PC-9 (cell line): Measurements from ENCODE around the gene CHPF2.

Experiments
- EZH2 ChIP-seq: fragments of 200-600 bp; sonication (generic); IDR thresholded peaks from 2 replicates; pipeline ENCODE4 v1.8.0; 2017; ENCODE audit warnings: antibody characterized with exemption, low read depth
- TF ChIP-seq, protein P1 (sequence below): fragments of 200-600 bp; sonication (generic); conservative IDR thresholded peaks from 2 replicates; pipeline ENCODE4 v1.6.1; 2017; ENCODE audit warnings: mixed run types, antibody characterized with exemption, mild to moderate bottlenecking, moderate library complexity

GRCh38 chr7:151201344-151201743, 30.9 kb upstream of the CHPF2 start:
- no peak for TF ChIP-seq EZH2
- TF ChIP-seq, protein P1, sequence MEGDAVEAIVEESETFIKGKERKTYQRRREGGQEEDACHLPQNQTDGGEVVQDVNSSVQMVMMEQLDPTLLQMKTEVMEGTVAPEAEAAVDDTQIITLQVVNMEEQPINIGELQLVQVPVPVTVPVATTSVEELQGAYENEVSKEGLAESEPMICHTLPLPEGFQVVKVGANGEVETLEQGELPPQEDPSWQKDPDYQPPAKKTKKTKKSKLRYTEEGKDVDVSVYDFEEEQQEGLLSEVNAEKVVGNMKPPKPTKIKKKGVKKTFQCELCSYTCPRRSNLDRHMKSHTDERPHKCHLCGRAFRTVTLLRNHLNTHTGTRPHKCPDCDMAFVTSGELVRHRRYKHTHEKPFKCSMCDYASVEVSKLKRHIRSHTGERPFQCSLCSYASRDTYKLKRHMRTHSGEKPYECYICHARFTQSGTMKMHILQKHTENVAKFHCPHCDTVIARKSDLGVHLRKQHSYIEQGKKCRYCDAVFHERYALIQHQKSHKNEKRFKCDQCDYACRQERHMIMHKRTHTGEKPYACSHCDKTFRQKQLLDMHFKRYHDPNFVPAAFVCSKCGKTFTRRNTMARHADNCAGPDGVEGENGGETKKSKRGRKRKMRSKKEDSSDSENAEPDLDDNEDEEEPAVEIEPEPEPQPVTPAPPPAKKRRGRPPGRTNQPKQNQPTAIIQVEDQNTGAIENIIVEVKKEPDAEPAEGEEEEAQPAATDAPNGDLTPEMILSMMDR = no peak
